VCaP (cell line): ENCODE measurements around the gene MEIS2.

ENCODE experiments used
- H3K27ac ChIP-seq: fragments of 450-650 bp; 2 replicates; pipeline ENCODE4 v1.5.1; 2017
- CTCF ChIP-seq: fragments of 450-650 bp; conservative IDR thresholded peaks from 2 replicates; pipeline ENCODE4 v1.5.1; 2017; ENCODE audit warnings: mild to moderate bottlenecking, moderate library complexity

MEIS2 gene

DNA sequence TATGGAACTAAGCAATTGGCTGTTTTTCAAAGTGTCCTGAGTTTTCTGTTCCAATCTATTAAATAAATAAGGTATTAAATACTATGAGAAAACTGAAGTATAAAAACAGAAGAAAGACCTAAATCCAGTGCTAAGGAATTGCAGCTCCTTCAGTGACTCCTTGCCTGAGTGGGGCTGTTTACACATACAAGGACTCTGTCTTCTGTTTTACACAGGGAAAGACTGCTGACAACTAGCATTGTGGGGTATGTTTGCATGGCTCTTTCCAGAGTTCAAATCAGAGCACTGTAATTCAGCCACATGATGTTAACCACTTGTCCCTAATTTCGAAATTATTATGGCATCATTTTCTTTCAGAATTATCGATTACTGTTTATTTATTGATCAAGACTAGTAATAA is 31.3 kb upstream of the MEIS2 start:
- no peak overlapping the region for H3K27ac ChIP-seq
- no peak for TF ChIP-seq CTCF

DNA sequence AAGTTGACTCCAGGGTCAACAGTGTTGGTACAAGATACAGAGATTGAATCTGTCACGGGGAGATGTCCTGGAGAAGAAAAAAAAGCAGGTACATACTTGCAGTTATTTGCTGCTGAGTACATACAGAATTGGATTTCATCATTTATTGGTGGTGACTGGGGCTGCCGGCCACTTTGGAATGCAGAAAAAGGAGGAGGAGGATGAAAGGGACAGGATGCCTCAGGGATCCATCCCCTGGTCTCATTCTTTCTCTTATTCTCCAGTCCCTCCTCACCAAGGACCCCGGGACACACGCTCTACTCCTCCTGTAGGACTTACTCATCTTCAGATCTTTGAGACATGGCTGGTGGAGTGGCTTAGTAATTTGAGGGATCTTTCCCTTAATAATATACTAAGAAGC is 30.0 kb upstream of the MEIS2 start:
- H3K27ac ChIP-seq: no peak overlapping the region
- TF ChIP-seq CTCF: no peak

DNA sequence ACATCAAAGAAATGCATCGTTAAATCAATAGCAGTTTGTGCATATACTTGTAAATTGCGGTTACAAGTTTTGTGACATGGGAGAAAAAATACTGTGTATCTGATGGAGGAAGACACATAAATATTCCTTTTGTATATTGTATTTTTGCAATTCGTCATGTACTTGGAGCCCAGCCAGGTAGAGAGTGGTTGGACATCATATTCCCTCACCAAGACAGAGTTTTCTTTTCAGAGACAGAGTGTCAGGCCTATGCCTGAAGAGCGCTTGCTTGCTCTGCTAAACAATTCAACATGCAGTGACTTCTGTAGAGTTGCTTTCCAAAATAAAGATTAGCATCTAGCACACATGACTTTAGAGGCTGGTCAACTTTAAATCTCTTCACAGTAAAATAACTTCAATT is 24.8 kb upstream of the MEIS2 start:
- no peak for TF ChIP-seq CTCF
- no peak overlapping the region for H3K27ac ChIP-seq

DNA sequence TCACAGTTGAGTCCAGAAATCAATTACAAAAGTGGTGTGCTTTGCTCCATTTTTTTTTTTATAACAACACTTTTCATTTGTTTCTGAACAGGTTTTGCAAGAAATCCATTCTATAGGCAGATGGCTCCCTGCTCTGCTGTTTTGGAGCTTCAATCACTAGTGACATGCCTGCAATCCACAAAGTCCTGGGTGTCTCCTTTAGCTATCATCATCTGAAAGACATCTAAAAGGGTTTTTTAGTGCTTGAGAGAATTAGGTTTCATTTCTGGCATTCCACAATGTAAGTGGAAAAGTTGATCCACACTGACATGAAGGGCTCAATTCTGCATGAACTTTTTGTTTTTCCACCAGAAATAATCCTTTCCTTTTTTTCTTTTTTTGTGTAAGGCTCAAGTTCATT is 24.0 kb upstream of the MEIS2 start:
- TF ChIP-seq CTCF: no peak
- no peak overlapping the region for H3K27ac ChIP-seq

- no peak for TF ChIP-seq CTCF
- no peak overlapping the region for H3K27ac ChIP-seq
These were observed 22.4 kb upstream of the MEIS2 start for GRCh38 chr15:37122703-37123102.

GRCh38 chr15:37121492-37121891 is 21.1 kb upstream of the MEIS2 start:
- H3K27ac ChIP-seq: no peak overlapping the region

GRCh38 chr15:37117030-37117429 is 16.7 kb upstream of the MEIS2 start:
- H3K27ac ChIP-seq: no peak overlapping the region
- no peak for TF ChIP-seq CTCF

More at GRCh38 chr15:37121492-37121891, 21.1 kb upstream of the MEIS2 start:
- TF ChIP-seq CTCF: no peak

DNA sequence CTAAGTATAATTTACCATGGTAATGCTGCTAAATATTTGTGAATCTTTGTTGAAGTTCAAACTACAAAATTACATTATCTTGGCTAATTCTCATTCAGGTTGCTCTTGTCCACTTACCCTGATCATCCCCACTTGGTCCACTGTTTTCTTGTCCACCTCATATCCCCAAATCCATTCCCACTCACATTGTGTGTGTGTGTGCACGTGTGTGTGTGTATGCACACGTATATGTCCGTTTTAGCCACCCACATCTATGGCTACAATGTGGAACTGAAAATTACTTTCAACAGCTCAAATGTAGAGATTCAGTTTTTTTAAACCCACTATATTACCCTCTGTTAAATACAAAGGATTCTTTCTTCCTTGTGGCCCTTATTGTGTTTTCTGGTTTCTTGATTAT is 15.2 kb upstream of the MEIS2 start:
- no peak for TF ChIP-seq CTCF
- H3K27ac ChIP-seq: no peak overlapping the region
